SH-SY5Y (cell line): ENCODE data around the gene DOK3.

Experiments
- GATA2 ChIP-seq: IDR thresholded peaks from 2 replicates; pipeline ENCODE4 v1.6.1; 2011; ENCODE audit warnings: mild to moderate bottlenecking, low read depth, low read length
- GATA3 ChIP-seq: IDR thresholded peaks from 2 replicates; pipeline ENCODE4 v1.6.1; 2011; ENCODE audit warnings: low read depth, mild to moderate bottlenecking, low read length, moderate library complexity

DNA sequence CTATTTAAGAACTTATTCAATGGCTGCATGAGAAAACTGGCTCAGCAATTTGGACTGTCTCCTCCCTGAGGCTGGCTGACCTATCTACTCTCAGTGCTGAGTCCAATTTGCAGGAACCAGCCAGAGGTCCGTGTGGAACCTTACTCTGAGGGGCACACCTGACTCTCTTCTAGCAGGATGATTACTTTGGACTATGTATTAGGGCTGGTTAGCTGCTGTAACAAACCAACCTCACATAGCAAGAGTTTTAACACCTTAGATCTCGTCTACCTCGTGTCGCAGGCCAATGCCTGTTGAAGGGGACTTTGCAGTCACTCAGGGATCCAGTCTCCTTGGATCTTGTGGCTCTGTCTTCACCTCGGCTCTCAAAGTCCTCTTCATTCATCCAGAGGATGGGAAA lies 48.2 kb upstream of the DOK3 start:
- no peak for TF ChIP-seq GATA3
- TF ChIP-seq GATA2: no peak
